Measurements from ENCODE around the gene AMDHD2. TPM values are rescaled to one million over a fixed set of nuclear protein-coding genes. Genes with fewer than 3 reads are reported as not detected.

The AMDHD2 gene
- total and polyA plus RNA-seq, 2 of the 8 experiments (the other 6 are each of a cell fraction or from before 2014, with no cell fraction given), result 43.0 to 54.6 TPM

DNA sequence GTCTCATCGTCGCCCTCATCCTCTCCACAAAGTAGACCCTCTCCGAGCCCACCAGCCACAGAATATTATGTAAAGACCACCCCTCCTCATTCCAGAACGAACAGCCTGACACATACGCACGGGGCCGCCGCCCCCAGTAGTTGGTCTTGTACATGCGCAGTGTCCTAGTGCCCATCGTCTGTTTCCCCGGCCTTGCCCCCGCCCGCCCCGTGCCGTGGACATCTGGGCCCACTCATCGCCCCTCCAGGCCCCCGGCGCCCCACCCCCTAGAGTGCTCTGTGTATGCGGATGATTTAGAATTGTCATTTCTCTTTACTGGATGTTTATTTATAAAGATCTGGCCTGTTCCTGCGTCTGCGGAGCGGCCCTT lies 475 bp upstream of the AMDHD2 start:
- Histone ChIP-seq H2BK15ac (ENCODE audit: low read length) (no peak overlapping the region), H3K4me3 (ENCODE audit: extremely low read depth in 1 of 4, insufficient read depth in 2 of 4, low read depth in 3 of 4, low read length in 4 of 4) (peak overlapping the region in 1 of 4 experiments; percentile 82; a peak in 3 of 8 replicates)

More for the DNA sequence above, 475 bp upstream of the AMDHD2 start:
- Histone ChIP-seq H4K20me1 (replicated peaks in 1 of 2; ENCODE audit: control insufficient read depth in 1 of 2, insufficient read depth in 2 of 2, low read length in 2 of 2) (peaks cover 29 to 38% of the 10 kb centered on the region in 2 experiments), H2BK20ac (ENCODE audit: low read length) (no peak overlapping the region), H3K23me2 (ENCODE audit: low read depth, low read length) (peaks cover 7% of the 10 kb centered on the region; the same call in 1 of the 2 replicates), H2BK5ac (ENCODE audit: low read depth, low read length) (no peak overlapping the region), H3K9ac (replicated peaks in 1 of 4; ENCODE audit: extremely low read depth in 1 of 4, low read depth in 3 of 4, low read length in 3 of 4) (no peak overlapping the region), H3K79me1 (ENCODE audit: low read depth, low read length) (peaks cover 26% of the 10 kb centered on the region), H3K14ac (ENCODE audit: insufficient read length) (no peak overlapping the region), H3K27me3 (replicated peaks in 1 of 4; ENCODE audit: control insufficient read depth in 3 of 4, extremely low read depth in 1 of 4, insufficient read depth in 3 of 4, low read length in 3 of 4) (no peaks in the 10 kb centered on the region), H4K91ac (replicated peaks; ENCODE audit: insufficient read length, low read length) (no peak overlapping the region), H3K36me3 (ENCODE audit: control insufficient read depth in 2 of 4, insufficient read depth in 4 of 4, low read length in 3 of 4) (peaks cover 2 to 14% (median 4%) of the 10 kb centered on the region in 4 experiments; a peak in 5 of 8 replicates), H3K79me2 (ENCODE audit: control insufficient read depth in 1 of 2, insufficient read depth in 2 of 2, low read length in 2 of 2) (peaks cover 23 to 53% of the 10 kb centered on the region in 2 experiments), H3K56ac (replicated peaks; ENCODE audit: insufficient read length, low read depth, low read length) (no peak overlapping the region), H3K9me3 (ENCODE audit: insufficient read depth in 2 of 2, low read depth in 1 of 2, low read length in 1 of 2) (no peaks in the 10 kb centered on the region), H4K8ac (ENCODE audit: extremely low read depth, insufficient read depth, low read length) (peak overlapping the region; percentile 91), H3K18ac (ENCODE audit: extremely low read depth, low read length) (no peak overlapping the region), H2AK5ac (ENCODE audit: low read depth, low read length) (no peak overlapping the region), H2BK120ac (replicated peaks; ENCODE audit: low read depth, low read length) (no peak overlapping the region), H4K5ac (ENCODE audit: insufficient read length, low read depth, low read length) (no peak overlapping the region), H3K4me2 (ENCODE audit: insufficient read depth in 1 of 2, low read depth in 2 of 2, low read length in 2 of 2) (peak overlapping the region; percentile 64 to 90), H3K23ac (ENCODE audit: insufficient read length) (no peak overlapping the region), H2BK12ac (ENCODE audit: low read depth, low read length) (no peak overlapping the region), H3K27ac (ENCODE audit: low read depth, low read length) (no peak overlapping the region), H3K4ac (replicated peaks; ENCODE audit: insufficient read length, low read depth, low read length) (no peak overlapping the region), H3K4me1 (replicated peaks in 1 of 4; ENCODE audit: control insufficient read depth in 3 of 4, insufficient read depth in 4 of 4, low read length in 3 of 4) (peaks cover 0 to 21% (median 5%) of the 10 kb centered on the region in 4 experiments; a peak in 5 of 7 replicates), H2AFZ (ENCODE audit: low read length) (no peak overlapping the region)
- FAIRE-seq (no peak), DNase-seq (ENCODE audit: low read depth in 1 of 2, low spot score in 2 of 2) (no peak)
- ChIA-PET CTCF (ENCODE audit: partially characterized antibody) (interaction anchor here (1.1 kb wide), 1 partner anchor 24 kb away, joined by 3 read pairs; no protein-coding TSS in a partner anchor), POLR2A (ENCODE audit: partially characterized antibody) (interaction anchor here (0.6 to 7.6 kb wide), 9 partner anchors 8 to 268 kb away, joined by 3 to 108 read pairs (median 4); partner anchors contain the start of genes CEMP1, ECI1 and PDPK1)
- WGBS, 2 experiments (ENCODE audit: extremely low coverage in 1 of 2, insufficient coverage in 1 of 2, insufficient read length in 1 of 2, insufficient replicate concordance in 2 of 2, low coverage in 1 of 2, low lambda C conversion rate in 2 of 2, missing lambda C conversion rate in 1 of 2), result 95% methylated on average over 14 of the region's 22 CpGs; no CpG with 5 or more reads in 1 of the 2 experiments
- TF ChIP-seq EP300 (IDR thresholded peaks at IDR 0.05; ENCODE audit: borderline replicate concordance in 1 of 2, low read depth in 2 of 2, low read length in 2 of 2), result no peak
- peak in 1 of 2 experiments; percentile 41; a peak in 1 of 4 replicates for TF ChIP-seq SIN3A (conservative IDR thresholded peaks at IDR 0.05 in 1 of 2, IDR thresholded peaks at IDR 0.05 in 1 of 2; ENCODE audit: low read depth in 1 of 2, low read length in 2 of 2)
- no peak for TF ChIP-seq RFX5 (IDR thresholded peaks at IDR 0.05; ENCODE audit: borderline replicate concordance, low read depth, low read length)

All from H1 (cell line).